HepG2 (cell line): ENCODE results near the gene SLC17A9. TPM values are rescaled to one million over a fixed set of nuclear protein-coding genes. Genes with fewer than 3 reads are reported as not detected.

Experiments used
- CHCHD3 ChIP-seq: sonication (generic); formaldehyde crosslinking; IDR thresholded peaks from 2 replicates; pipeline ENCODE4 v1.8.0; 2022; ENCODE audit warnings: mild to moderate bottlenecking, missing genetic modification reagents, moderate library complexity
- ELF4 ChIP-seq: sonication (generic); formaldehyde crosslinking; IDR thresholded peaks from 2 replicates; pipeline ENCODE4 v1.5.0; 2020; ENCODE audit warnings: missing genetic modification reagents, mild to moderate bottlenecking, moderate library complexity, borderline replicate concordance
- ERF ChIP-seq: IDR thresholded peaks from 2 replicates; pipeline ENCODE4 v1.6.1; 2018; ENCODE audit warnings: missing biosample characterization, missing genetic modification reagents
- GLI4 ChIP-seq: sonication (generic); formaldehyde crosslinking; IDR thresholded peaks from 2 replicates; pipeline ENCODE4 v1.5.1; 2020; ENCODE audit warnings: missing genetic modification reagents, mild to moderate bottlenecking, moderate library complexity, borderline replicate concordance
- HES4 ChIP-seq: sonication (generic); formaldehyde crosslinking; IDR thresholded peaks from 2 replicates; pipeline ENCODE4 v1.9.0; 2021; ENCODE audit warnings: mild to moderate bottlenecking, missing genetic modification reagents, borderline replicate concordance
- HNF4A ChIP-seq: sonication (generic); formaldehyde crosslinking; IDR thresholded peaks from 2 replicates; pipeline ENCODE4 v1.4.0; 2020; ENCODE audit warnings: missing genetic modification reagents
- MED13 ChIP-seq: sonication (generic); formaldehyde crosslinking; IDR thresholded peaks from 2 replicates; pipeline ENCODE4 v1.5.0; 2020; ENCODE audit warnings: missing genetic modification reagents
- RBAK ChIP-seq: sonication (generic); formaldehyde crosslinking; IDR thresholded peaks from 2 replicates; pipeline ENCODE4 v1.5.1; 2020; ENCODE audit warnings: mild to moderate bottlenecking, missing genetic modification reagents
- RELA ChIP-seq: sonication (generic); formaldehyde crosslinking; IDR thresholded peaks from 2 replicates; pipeline ENCODE4 v1.4.0; 2020; ENCODE audit warnings: missing genetic modification reagents
- STAT5B ChIP-seq: sonication (generic); formaldehyde crosslinking; IDR thresholded peaks from 2 replicates; pipeline ENCODE4 v1.4.0; 2020; ENCODE audit warnings: missing genetic modification reagents
- ZFY ChIP-seq: sonication (generic); formaldehyde crosslinking; IDR thresholded peaks from 2 replicates; pipeline ENCODE4 v1.4.0; 2020; ENCODE audit warnings: missing genetic modification reagents
- ZNF136 ChIP-seq: sonication (generic); formaldehyde crosslinking; IDR thresholded peaks from 2 replicates; pipeline ENCODE4 v1.8.1; 2022; ENCODE audit warnings: low read depth, mild to moderate bottlenecking, moderate library complexity, missing genetic modification reagents
- ZNF333 ChIP-seq: sonication (generic); formaldehyde crosslinking; IDR thresholded peaks from 2 replicates; pipeline ENCODE4 v1.4.0; 2020; ENCODE audit warnings: mild to moderate bottlenecking, missing genetic modification reagents, borderline replicate concordance
- ZNF644 ChIP-seq: IDR thresholded peaks from 2 replicates; pipeline ENCODE4 v1.6.1; 2016; ENCODE audit warnings: low read depth
- ZNF660 ChIP-seq: sonication (generic); formaldehyde crosslinking; IDR thresholded peaks from 2 replicates; pipeline ENCODE4 v1.5.1; 2020; ENCODE audit warnings: mild to moderate bottlenecking, low read depth, missing genetic modification reagents, borderline replicate concordance
- ZNF670 ChIP-seq: sonication (generic); formaldehyde crosslinking; IDR thresholded peaks from 2 replicates; pipeline ENCODE4 v1.8.0; 2022; ENCODE audit warnings: mild to moderate bottlenecking, missing genetic modification reagents, borderline replicate concordance
- polyA plus RNA-seq, 8 experiments: library from polyadenylated mRNA; depleted of rRNA in 3 of 8; stranded (reverse) in 7 of 8; unstranded in 1 of 8; fragments of >200 nt; fragmentation: Illumina TruSeq in 4 of 8; extraction: Trizol in 4 of 8; gene quantifications; 2 replicates each; pipeline versions ENCODE4 v1.2.1 to v1.2.3, GENCODE V29; 2011 to 2016; ENCODE audit warnings: low read depth in 4 of 8, missing spikeins in 1 of 8, mixed read lengths in 1 of 8; ENCODE audit not compliant: insufficient read depth in 1 of 8
- total RNA-seq, 5 experiments: library from RNA; depleted of rRNA; stranded (reverse); fragments of >200 nt; fragmentation: Illumina TruSeq; extraction: Trizol; gene quantifications; 2 replicates each; pipeline ENCODE4 v1.2.3, GENCODE V29; 2016; ENCODE audit warnings: low read depth in 1 of 5
- TF ChIP-seq, protein P1 (sequence below): sonication (generic); formaldehyde crosslinking; IDR thresholded peaks from 2 replicates; pipeline ENCODE4 v1.4.0; 2020; ENCODE audit warnings: mild to moderate bottlenecking, missing genetic modification reagents
- TF ChIP-seq, protein P2 (sequence below): sonication (generic); formaldehyde crosslinking; IDR thresholded peaks from 2 replicates; pipeline ENCODE4 v1.4.0; 2020; ENCODE audit warnings: missing genetic modification reagents, borderline replicate concordance
- TF ChIP-seq, protein P3 (sequence below): sonication (generic); formaldehyde crosslinking; IDR thresholded peaks from 2 replicates; pipeline ENCODE4 v1.5.0; 2020; ENCODE audit warnings: missing genetic modification reagents
- TF ChIP-seq, protein P4 (sequence below): sonication (generic); formaldehyde crosslinking; IDR thresholded peaks from 2 replicates; pipeline ENCODE4 v1.5.0; 2020; ENCODE audit warnings: missing genetic modification reagents
- TF ChIP-seq, protein P5 (sequence below): sonication (generic); formaldehyde crosslinking; IDR thresholded peaks from 2 replicates; pipeline ENCODE4 v1.4.0; 2020; ENCODE audit warnings: missing genetic modification reagents
- TF ChIP-seq, protein P6 (sequence below): sonication (generic); formaldehyde crosslinking; IDR thresholded peaks from 2 replicates; pipeline ENCODE4 v1.4.0; 2020; ENCODE audit warnings: mild to moderate bottlenecking, missing genetic modification reagents, borderline replicate concordance

SLC17A9 gene
- total and polyA plus RNA-seq, 2 of the 13 experiments (the other 11 are each of a cell fraction or from before 2014, with no cell fraction given), result 110 to 191 TPM

DNA sequence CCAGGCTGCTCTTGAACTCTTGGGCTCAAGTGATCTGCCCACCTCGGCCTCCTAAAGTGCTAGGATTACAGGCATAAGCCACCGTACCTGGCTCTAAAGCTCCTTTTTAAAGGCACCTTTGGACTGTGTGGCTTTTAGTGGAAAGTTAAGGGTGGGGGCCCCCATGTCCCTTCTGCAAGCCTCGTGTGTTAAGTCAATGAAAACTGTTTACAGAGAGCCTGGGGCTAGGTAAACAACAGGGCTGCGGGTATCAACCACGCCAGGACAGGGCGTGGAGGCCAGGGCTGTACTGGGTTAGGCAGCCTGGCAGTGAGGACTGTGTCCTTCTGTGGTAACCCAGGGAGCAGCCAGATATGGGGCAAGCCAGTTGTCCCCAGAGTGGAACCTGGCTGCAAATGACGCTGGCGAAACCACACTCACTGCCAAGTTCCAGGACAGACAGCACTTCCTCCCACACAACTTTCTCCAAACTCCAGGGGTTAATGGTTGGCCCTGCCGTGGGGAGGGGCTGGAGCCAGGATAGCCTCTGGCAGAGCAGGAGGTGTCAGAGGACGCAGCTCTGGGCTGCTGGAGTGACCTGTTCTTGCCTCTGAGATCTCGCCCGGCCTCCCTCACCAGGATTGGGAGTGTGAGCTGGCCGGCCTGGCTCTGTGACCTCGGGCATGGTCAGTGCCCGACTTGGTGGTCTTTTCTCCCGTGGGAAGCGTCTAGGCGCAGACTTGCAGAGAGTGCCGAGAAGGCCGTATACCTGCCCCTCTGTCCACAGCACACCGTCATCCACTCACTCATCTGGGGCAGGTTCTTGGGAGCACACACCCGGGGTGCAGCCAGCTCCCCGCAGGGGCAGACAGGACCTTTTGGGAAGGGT lies 3.2 kb downstream of the SLC17A9 start (continued):
- TF ChIP-seq CHCHD3 (CRISPR knock-in tag) (peak; percentile 93), RELA (CRISPR knock-in tag) (peak; percentile 86; the same call in 1 of the 2 replicates), HNF4A (CRISPR knock-in tag) (peak; percentile 98), STAT5B (CRISPR knock-in tag) (0 out of 2 replicates have a peak, but pooled peaks have one; percentile 75), RBAK (CRISPR knock-in tag) (peak; percentile 76; the same call in 1 of the 2 replicates), MED13 (CRISPR knock-in tag) (peak; percentile 92; the same call in 1 of the 2 replicates), ZNF670 (CRISPR knock-in tag) (peak; percentile 98), HES4 (CRISPR knock-in tag) (peak; percentile 15; the same call in 1 of the 2 replicates), ZNF333 (CRISPR knock-in tag) (0 out of 2 replicates have a peak, but pooled peaks have one; percentile 47), ZNF644 (CRISPR knock-in tag) (peak; percentile 88), GLI4 (CRISPR knock-in tag) (peak; percentile 84), ZNF660 (CRISPR knock-in tag) (no peak), ERF (peak; percentile 99), ZNF136 (CRISPR knock-in tag) (peak; percentile 90), ELF4 (CRISPR knock-in tag) (no peak), ZFY (CRISPR knock-in tag) (peak; percentile 64)
- TF ChIP-seq, protein P1, sequence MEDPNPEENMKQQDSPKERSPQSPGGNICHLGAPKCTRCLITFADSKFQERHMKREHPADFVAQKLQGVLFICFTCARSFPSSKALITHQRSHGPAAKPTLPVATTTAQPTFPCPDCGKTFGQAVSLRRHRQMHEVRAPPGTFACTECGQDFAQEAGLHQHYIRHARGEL (CRISPR knock-in tag), result no peak
- TF ChIP-seq, protein P2, sequence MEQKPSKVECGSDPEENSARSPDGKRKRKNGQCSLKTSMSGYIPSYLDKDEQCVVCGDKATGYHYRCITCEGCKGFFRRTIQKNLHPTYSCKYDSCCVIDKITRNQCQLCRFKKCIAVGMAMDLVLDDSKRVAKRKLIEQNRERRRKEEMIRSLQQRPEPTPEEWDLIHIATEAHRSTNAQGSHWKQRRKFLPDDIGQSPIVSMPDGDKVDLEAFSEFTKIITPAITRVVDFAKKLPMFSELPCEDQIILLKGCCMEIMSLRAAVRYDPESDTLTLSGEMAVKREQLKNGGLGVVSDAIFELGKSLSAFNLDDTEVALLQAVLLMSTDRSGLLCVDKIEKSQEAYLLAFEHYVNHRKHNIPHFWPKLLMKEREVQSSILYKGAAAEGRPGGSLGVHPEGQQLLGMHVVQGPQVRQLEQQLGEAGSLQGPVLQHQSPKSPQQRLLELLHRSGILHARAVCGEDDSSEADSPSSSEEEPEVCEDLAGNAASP (CRISPR knock-in tag), result peak; percentile 93; the same call in 1 of the 2 replicates
- TF ChIP-seq, protein P3, sequence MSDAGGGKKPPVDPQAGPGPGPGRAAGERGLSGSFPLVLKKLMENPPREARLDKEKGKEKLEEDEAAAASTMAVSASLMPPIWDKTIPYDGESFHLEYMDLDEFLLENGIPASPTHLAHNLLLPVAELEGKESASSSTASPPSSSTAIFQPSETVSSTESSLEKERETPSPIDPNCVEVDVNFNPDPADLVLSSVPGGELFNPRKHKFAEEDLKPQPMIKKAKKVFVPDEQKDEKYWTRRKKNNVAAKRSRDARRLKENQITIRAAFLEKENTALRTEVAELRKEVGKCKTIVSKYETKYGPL, result peak; percentile 36; the same call in 1 of the 2 replicates
- TF ChIP-seq, protein P4, sequence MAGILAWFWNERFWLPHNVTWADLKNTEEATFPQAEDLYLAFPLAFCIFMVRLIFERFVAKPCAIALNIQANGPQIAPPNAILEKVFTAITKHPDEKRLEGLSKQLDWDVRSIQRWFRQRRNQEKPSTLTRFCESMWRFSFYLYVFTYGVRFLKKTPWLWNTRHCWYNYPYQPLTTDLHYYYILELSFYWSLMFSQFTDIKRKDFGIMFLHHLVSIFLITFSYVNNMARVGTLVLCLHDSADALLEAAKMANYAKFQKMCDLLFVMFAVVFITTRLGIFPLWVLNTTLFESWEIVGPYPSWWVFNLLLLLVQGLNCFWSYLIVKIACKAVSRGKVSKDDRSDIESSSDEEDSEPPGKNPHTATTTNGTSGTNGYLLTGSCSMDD (CRISPR knock-in tag), result no peak
- TF ChIP-seq, protein P5, sequence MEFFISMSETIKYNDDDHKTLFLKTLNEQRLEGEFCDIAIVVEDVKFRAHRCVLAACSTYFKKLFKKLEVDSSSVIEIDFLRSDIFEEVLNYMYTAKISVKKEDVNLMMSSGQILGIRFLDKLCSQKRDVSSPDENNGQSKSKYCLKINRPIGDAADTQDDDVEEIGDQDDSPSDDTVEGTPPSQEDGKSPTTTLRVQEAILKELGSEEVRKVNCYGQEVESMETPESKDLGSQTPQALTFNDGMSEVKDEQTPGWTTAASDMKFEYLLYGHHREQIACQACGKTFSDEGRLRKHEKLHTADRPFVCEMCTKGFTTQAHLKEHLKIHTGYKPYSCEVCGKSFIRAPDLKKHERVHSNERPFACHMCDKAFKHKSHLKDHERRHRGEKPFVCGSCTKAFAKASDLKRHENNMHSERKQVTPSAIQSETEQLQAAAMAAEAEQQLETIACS (CRISPR knock-in tag), result peak; percentile 48; the same call in 1 of the 2 replicates
- TF ChIP-seq, protein P6, sequence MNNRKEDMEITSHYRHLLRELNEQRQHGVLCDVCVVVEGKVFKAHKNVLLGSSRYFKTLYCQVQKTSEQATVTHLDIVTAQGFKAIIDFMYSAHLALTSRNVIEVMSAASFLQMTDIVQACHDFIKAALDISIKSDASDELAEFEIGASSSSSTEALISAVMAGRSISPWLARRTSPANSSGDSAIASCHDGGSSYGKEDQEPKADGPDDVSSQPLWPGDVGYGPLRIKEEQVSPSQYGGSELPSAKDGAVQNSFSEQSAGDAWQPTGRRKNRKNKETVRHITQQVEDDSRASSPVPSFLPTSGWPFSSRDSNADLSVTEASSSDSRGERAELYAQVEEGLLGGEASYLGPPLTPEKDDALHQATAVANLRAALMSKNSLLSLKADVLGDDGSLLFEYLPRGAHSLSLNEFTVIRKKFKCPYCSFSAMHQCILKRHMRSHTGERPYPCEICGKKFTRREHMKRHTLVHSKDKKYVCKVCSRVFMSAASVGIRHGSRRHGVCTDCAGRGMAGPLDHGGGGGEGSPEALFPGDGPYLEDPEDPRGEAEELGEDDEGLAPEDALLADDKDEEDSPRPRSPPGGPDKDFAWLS (CRISPR knock-in tag), result 0 out of 2 replicates have a peak, but pooled peaks have one; percentile 15
